GM21423 (cell line): ENCODE results near the gene TMTC2.

ENCODE experiments used
- ATAC-seq: cut with Tn5 transposase; IDR thresholded peaks from one replicate; pipeline ENCODE4 v1.9.1; 2021; ENCODE audit warnings: mild to moderate bottlenecking, moderate library complexity; ENCODE audit not compliant: unreplicated experiment

Gene TMTC2

DNA sequence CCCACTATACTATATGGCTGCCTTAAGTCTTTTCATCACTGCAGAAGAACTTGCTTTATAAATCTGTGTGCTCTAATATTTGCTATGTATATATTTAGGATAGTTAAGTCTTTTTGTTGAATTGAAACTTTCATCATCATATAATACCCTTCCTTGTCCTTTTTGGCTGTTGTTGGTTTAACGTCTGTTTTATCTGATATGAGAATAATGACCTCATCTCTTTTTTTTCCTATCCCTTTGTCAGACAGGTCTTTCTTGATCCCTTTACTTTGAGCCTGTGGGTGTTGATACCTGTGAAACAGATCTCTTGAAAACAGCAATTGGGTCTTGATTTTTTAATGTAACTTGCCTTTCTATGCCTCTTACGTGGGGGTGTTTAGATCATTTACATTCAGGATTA is 316.3 kb downstream of the TMTC2 start:
- no peak for ATAC-seq

DNA sequence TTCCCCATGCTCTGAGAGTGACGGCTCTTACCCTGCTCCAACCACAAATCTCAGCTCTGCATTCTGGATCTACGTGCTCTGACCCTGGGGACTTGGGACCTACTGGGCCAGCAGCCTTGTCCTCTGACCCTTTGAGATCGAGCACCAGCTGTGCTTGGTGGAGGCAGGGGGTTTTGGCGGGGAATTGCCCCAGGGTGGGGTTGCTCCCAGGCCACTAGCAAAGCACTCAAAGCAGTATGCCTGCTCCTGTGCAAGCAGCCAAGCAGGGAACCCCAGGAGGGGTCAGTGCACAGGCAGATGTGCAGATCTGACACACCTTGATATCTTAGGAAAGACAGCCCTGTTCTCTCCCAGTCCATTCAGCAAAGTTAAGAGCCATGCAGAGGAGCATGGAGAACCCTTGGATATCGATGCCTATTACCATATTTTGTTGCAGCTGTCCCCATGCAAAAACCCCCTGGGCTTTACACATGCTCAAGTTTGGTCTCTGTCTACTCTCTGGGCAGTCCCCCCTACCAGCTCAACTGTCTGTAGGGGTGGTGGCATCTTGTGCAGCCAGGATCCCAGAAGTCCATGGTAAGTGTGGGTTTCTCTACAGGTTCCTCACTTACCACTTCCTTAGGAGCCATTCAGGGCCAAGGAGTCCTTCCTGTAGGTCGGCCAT is 319.0 kb downstream of the TMTC2 start:
- ATAC-seq, result no peak

DNA sequence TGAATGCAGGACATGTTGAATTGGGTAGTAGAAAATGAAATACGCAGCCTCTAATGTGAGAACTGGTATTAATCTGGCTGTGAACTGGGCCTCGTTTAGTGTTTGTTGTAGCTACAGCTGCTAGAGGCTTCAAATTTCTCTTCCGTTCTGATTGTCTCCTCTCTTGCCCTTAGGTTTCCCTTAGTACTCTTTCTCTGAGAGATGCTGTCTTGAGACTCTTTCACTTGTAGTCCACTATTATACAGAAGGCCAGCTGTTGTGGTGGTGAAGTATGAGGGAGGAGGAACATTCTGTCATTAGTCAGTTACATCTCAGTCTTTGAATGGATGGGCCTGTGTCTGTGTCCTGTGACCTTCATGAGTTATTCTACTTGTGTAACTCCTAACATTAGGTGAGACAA is 322.0 kb downstream of the TMTC2 start:
- ATAC-seq, result no peak

DNA sequence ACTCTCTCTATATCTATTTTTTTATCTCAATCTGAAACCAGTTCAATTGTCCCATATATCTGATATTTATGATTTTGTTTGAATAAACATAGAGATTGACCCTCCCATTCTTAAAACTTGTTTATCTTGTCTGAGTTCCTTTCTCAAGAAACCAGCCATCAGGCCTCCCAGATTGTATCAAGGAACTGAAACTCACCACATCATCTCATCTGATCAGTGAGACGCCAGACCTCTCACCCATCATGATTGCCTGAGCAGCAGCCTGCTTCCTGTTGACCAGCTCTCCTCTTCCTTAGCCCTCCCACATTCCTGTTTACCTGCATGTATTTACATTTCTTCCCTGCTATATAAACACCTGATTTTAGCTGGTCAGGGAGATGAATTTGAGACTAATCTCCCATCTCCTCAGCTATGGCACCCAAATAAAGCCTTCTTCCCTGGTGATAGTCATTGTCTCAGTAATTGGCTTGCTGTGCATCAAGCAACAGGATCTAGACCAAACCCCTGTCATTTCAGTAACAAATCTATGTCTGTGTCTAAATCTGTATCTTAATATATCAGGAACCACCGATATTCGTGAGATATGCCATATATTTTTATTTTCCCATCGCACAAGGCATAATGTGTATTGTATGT is 323.6 kb downstream of the TMTC2 start:
- ATAC-seq, result peak; percentile 60

GRCh38 chr12:83015390-83016217 is 328.9 kb downstream of the TMTC2 start:
- no peak for ATAC-seq

DNA sequence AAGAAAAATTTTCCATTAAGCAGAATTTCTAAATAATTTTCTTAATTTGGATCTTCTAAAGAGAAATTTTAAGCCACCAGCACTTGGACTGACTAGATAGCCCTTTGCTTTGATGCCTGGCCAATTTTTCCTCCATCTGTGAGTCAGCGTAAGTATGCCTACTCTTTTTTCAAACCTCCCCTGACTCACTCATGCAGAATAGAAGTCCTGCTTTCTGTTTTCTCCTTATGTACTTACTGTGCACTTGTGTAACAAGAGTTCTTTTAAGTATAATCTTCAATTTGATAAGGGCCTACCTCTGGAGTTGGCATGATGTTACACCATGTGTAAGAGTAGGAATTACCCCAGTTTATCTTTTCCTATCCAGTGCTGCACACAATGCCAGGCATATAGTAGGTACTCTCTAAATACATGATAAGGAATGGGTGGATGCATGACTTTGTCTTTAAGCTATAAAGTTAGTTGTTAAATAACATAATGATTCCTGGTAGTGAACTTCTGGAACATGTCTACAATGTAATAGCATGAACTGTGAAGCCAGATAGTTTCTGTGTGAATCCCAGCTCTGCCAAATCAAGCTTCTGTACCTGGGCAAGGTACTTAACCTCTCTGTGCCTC is 329.6 kb downstream of the TMTC2 start:
- ATAC-seq, result no peak

GRCh38 chr12:83016991-83017390 is 330.3 kb downstream of the TMTC2 start:
- no peak for ATAC-seq

DNA sequence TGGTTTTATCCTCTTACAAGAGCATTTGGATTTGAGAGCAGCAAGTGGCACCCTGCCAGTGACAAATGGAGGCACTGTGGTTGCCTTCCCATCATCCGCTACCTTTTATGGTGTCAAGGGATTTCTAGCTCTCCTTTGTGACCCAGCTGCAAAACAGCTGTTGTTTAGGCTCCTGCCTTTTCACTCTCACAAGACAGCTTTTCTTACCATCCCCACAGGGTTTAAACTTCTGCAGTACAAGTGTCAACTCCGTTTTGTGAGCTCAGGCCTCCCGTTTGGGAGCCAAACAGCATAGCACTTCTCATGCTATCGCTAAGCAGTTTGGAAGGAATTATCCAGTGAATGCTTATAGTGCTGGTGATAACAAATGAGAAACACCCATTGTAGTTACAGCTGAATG is 331.4 kb downstream of the TMTC2 start:
- no peak for ATAC-seq

DNA sequence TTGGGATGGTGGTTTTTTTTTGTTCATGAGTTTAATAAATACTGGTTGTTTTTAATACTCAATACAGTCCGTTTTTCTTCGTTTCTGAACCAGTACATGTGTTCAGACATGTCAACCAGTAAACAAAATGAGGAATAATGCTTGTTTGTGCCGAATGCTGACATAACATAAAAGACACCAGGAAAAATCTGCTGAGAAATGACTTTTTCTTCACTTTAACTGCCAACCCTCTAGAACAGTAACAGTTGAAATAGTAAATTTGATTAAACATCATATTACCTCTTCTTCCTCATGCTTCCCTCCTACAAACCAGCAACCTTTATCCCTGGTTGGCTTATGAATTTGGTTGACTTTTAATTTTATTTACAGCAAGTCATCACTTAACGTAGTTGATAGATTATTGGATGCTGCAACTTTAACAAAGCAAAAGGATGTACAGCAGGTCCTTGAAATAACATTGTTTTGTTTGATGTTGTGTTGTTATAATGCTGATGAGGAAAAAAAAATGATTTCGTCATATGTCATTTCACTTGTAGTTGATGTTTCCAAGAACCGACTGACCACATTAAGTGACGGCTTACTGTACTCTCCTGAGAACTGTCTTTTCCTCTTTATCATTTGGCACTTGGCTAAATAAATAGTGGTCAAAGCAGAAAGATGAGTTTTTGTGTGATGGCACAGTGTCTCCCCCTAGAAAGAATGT is 340.5 kb downstream of the TMTC2 start:
- ATAC-seq, result no peak

DNA sequence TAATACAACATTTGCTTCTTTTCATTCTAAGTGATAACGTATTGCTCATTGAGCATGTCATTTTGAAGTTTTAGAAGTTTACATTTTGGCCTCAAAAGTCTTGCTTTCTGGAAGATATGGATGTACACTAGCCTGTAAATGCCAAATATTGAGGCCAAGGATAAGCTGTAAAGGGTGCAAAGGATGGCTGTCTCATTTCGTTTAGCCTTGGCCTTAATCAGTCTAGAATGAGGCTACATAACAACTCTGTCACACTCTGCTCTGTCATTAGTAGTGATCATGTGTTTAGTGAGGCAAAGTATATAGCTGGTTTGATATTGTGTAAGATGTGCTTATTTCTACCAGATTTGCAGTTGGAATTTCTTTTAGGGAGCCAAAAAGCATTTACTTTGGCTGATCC is 344.5 kb downstream of the TMTC2 start:
- no peak for ATAC-seq

- ATAC-seq, result no peak
Measured at GRCh38 chr12:83036847-83037246, 350.1 kb downstream of the TMTC2 start.

GRCh38 chr12:83039413-83039812 is 352.7 kb downstream of the TMTC2 start:
- no peak for ATAC-seq

DNA sequence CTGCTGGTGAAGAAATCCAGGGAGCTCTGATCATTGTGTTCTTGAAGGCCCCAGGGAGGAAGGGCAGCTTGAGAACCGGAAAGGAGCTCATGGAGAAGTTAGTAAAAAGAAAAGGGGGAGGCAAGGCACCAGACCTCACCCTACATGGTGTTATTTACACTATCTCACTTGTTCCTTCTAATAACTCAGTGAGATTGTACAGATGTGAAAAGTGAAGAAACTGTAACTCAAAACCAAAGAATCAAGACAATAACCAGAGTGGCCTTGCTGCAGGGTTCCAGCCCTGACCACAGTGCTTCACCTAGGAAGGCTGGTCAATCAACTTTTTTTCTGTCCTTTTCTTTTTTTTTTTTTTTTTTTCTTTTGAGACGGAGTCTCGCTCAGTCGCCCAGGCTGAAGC is 353.6 kb downstream of the TMTC2 start:
- no peak for ATAC-seq

DNA sequence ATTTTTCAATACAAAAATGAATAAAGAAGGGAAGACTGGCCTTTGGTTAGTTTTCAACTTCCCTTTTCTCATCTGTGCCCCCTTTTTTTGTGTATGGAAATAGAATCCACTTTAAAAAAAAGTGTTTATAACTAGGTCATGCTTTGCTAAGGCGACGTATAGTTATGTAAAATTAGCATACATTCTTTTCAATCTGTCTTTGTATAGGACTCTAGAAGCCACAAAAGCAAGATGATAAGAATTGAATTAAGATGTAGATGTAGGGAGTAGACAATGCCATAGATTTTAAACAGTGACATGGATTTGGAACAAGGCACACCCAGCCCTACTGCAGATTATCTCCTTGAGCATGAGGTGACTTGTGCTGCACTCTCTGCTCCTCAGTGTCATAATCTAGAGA is 354.3 kb downstream of the TMTC2 start:
- no peak for ATAC-seq

- no peak for ATAC-seq
Measured at GRCh38 chr12:83042441-83043200, 355.9 kb downstream of the TMTC2 start.

DNA sequence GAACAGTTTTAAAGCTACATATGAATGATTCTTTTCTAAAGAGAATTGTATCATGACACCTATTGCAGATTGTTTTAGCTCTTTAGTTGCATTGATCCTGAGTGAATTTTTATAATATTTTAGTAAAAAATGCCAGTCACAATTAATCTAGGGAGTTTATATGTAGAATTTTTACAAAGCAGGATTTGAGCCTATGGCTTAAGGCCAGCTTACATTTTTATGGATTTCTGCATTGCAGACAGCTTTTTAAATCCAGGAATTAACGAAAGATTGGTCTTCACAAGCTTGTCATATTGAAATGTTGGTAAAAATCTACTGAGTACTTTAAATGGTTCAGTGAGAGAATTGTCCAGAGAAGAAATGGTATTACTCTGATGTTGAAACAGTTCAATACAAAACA is 358.0 kb downstream of the TMTC2 start:
- ATAC-seq, result no peak

DNA sequence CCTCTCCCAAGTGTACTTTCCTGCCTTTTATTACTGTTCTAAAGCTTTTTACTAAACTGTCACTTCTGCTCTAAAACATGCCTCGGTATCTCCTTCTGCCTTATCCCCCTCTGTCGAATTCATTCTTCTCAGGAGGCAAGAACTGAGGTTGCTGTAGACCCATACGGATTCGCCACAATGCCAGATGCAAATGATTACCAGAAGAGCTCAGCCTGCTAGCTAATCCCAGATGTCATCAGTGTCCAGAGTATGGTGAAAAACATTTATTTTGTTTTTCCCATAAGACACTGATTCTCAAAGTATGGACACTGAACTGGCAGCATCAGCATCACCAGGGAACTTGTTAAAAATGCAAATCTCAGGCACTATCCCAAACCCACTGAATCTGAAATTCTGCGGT is 359.3 kb downstream of the TMTC2 start:
- no peak for ATAC-seq

GRCh38 chr12:83049306-83049705 is 362.6 kb downstream of the TMTC2 start:
- ATAC-seq, result no peak

DNA sequence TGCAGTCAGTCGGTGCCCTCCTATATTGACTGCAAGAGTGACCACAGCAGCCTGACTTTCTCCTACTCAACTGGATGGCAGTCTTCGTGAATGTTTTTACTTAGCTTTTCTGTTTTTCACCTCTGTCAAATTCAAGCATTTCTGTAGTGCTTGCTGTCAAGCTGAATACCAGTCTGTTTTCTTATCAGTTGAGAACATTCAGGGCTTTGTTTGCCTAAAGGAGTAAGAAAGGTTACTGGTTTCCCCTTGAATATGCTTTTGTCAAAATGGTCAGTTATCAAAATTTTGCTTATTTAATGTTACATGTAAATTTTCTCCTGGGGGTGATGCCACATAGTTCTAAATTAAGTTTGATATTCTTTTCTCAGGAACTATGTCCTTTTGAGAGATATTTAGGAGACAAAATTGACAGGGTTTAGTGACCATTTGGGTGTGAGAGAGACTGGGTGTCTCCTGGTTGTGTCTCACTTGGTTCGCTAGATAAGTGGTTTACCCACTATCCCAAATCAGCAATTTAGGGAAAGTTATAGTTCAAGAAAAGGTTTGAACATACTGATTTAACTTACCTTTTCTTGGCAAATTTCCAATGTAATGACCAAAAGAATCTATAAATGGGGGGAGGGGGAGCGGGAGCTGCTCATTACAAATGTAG is 366.3 kb downstream of the TMTC2 start:
- no peak for ATAC-seq

DNA sequence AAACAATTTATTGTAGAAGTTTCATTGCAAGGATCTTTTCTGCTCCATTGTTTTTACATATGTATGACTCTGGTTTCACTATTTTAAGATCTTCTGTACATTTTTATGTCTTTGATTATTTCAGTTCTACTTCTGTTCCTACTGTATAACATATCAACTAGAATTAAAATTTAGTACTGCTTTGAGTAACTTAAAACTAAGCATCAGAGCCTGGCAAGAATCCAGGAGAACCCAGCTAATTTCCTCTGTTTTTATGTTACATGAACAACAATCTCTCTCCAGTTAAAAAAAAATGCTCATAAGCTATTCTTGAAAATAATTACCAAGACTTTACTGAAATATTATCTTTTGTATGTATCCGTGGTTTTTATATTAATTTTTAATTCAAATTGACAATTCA is 370.7 kb downstream of the TMTC2 start:
- no peak for ATAC-seq
